Kasumi-1 (cell line): ENCODE results near the gene LYL1.

Experiments used
- DNase-seq, 2 experiments: peaks; one replicate each; lab custom pipeline; 2025; lab: John Stamatoyannopoulos, UW

Gene LYL1

GRCh38 chr19:13129384-13129783 lies 26.7 kb upstream of the LYL1 start:
- DNase-seq: no peak

GRCh38 chr19:13128583-13128982 lies 25.9 kb upstream of the LYL1 start:
- DNase-seq: no peak

- DNase-seq: no peak
These were observed 25.3 kb upstream of the LYL1 start for GRCh38 chr19:13127811-13128575.

GRCh38 chr19:13127051-13127450 lies 24.4 kb upstream of the LYL1 start:
- no peak for DNase-seq

GRCh38 chr19:13122980-13123957 lies 20.6 kb upstream of the LYL1 start:
- DNase-seq: no peak

- no peak for DNase-seq
These were observed 19.7 kb upstream of the LYL1 start for GRCh38 chr19:13122275-13122878.

GRCh38 chr19:13121551-13122274 lies 19.1 kb upstream of the LYL1 start:
- no peak for DNase-seq

GRCh38 chr19:13120817-13121216 lies 18.2 kb upstream of the LYL1 start:
- no peak for DNase-seq

- no peak for DNase-seq
These were observed 17.4 kb upstream of the LYL1 start for GRCh38 chr19:13120031-13120430.

GRCh38 chr19:13119627-13120026 lies 17.0 kb upstream of the LYL1 start:
- no peak for DNase-seq

- DNase-seq: peak; percentile 43 to 45
These were observed 16.0 kb upstream of the LYL1 start for GRCh38 chr19:13118424-13119193.

- peak; percentile 95 for DNase-seq
These were observed 15.2 kb upstream of the LYL1 start, which contains the start of gene NACC1 for GRCh38 chr19:13117772-13118423. Gene NACC1, plus strand, starts transcription at chr19:13118264. Its CDS starts 16,944 bp downstream, at chr19:13135208.

- peak in 1 of 2 experiments; percentile 63 for DNase-seq
These were observed 14.6 kb upstream of the LYL1 start for GRCh38 chr19:13117176-13117771.

GRCh38 chr19:13116282-13117175 lies 13.9 kb upstream of the LYL1 start, which contains the start of gene TRMT1:
Gene TRMT1, minus strand, starts transcription at chr19:13116740. Its CDS starts 341 bp downstream, at chr19:13116399.
- peak; percentile 91 to 95 for DNase-seq

GRCh38 chr19:13115936-13116281 lies 13.3 kb upstream of the LYL1 start:
- no peak for DNase-seq

GRCh38 chr19:13112555-13112954 lies 9.9 kb upstream of the LYL1 start:
- DNase-seq: no peak

- no peak for DNase-seq
These were observed 7.5 kb upstream of the LYL1 start for GRCh38 chr19:13110099-13110610.

- no peak for DNase-seq
These were observed 6.9 kb upstream of the LYL1 start for GRCh38 chr19:13109361-13110098.
